DOHH2 (cell line): Measurements from ENCODE around the gene CADPS2.

Source experiments
- H3F3A ChIP-seq: fragments of 200-600 bp; sonication (generic), shearing (Covaris generic); 2 replicates; pipeline ENCODE4 v1.6.0; 2016; ENCODE audit warnings: antibody characterized with exemption, mild to moderate bottlenecking; ENCODE audit not compliant: control insufficient read depth, insufficient read depth
- H3K27ac ChIP-seq: fragments of 200-600 bp; sonication (generic); 2 replicates; pipeline ENCODE4 v1.5.1; 2014; ENCODE audit warnings: low read depth, mild to moderate bottlenecking, low read length, moderate library complexity
- H3K27me3 ChIP-seq: fragments of 200-600 bp; sonication (generic); 2 replicates; pipeline ENCODE4 v1.6.1; 2014; ENCODE audit warnings: mild to moderate bottlenecking, low read length, mixed read lengths; ENCODE audit not compliant: control insufficient read depth
- H3K36me3 ChIP-seq: fragments of 200-600 bp; sonication (generic); 2 replicates; pipeline ENCODE4 v1.6.1; 2014; ENCODE audit warnings: mild to moderate bottlenecking, low read length, moderate library complexity, mixed read lengths; ENCODE audit not compliant: control insufficient read depth
- H3K4me1 ChIP-seq: fragments of 200-600 bp; sonication (generic); 2 replicates; pipeline ENCODE4 v1.6.1; 2014; ENCODE audit warnings: mild to moderate bottlenecking, low read length, mixed read lengths; ENCODE audit not compliant: control insufficient read depth
- H3K4me2 ChIP-seq: fragments of 200-600 bp; sonication (generic); 2 replicates; pipeline ENCODE4 v1.6.0; 2014; ENCODE audit warnings: mild to moderate bottlenecking, low read length, moderate library complexity
- H3K4me3 ChIP-seq: fragments of 200-600 bp; sonication (generic); 2 replicates; pipeline ENCODE4 v1.5.1; 2014; ENCODE audit warnings: mild to moderate bottlenecking, low read length, mixed read lengths
- H3K79me2 ChIP-seq: fragments of 200-600 bp; sonication (generic); 2 replicates; pipeline ENCODE4 v1.6.1; 2014; ENCODE audit warnings: mild to moderate bottlenecking, low read length, mixed read lengths; ENCODE audit not compliant: control insufficient read depth
- H3K9me2 ChIP-seq: fragments of 200-600 bp; sonication (generic); replicated peaks from 2 replicates; pipeline ENCODE4 v1.6.1; 2014; ENCODE audit warnings: mild to moderate bottlenecking, low read length, mixed read lengths; ENCODE audit not compliant: control insufficient read depth
- H3K9me3 ChIP-seq: fragments of 200-600 bp; sonication (generic); 2 replicates; pipeline ENCODE4 v1.6.1; 2014; ENCODE audit warnings: antibody characterized with exemption, low read length, mixed read lengths; ENCODE audit not compliant: control insufficient read depth, insufficient read depth
- H4K20me1 ChIP-seq: fragments of 200-600 bp; sonication (generic); 2 replicates; pipeline ENCODE4 v1.6.0; 2014; ENCODE audit warnings: low read depth, mild to moderate bottlenecking, antibody characterized with exemption, low read length, moderate library complexity; ENCODE audit not compliant: control insufficient read depth, insufficient read depth
- CTCF ChIP-seq: fragments of 200-600 bp; sonication (generic); IDR thresholded peaks from one replicate; pipeline ENCODE4 v1.5.1; 2014; ENCODE audit warnings: antibody characterized with exemption, mild to moderate bottlenecking, low read depth, low read length; ENCODE audit not compliant: poor library complexity, severe bottlenecking
- EZH2phosphoT487 ChIP-seq: fragments of 200-600 bp; sonication (generic); IDR thresholded peaks from 2 replicates; pipeline ENCODE4 v1.6.1; 2017; ENCODE audit warnings: borderline replicate concordance, mild to moderate bottlenecking, antibody characterized with exemption, low read length, moderate library complexity, mixed read lengths

Gene CADPS2

DNA sequence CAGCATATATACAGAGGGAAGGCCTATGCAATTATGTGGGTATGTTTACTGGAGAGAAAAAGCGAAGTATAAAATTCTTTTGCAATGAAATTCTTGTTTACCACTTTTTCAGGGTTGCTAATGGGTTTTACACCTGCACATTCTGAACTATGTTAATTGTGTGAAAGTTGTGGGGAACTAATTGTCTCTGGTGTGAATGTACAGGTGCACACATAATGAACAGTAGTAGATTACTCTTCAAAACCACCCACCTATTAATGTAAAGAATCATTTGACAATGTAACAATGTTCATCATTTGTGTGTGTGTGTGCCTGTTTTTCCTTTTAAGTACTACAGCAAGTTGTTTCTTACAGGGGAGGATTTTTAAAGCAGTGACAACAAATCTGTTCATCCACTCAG, 501.7 kb downstream of the CADPS2 start:
- no peaks in the 10 kb centered on the region for H3K9me3 ChIP-seq
- no peaks in the 10 kb centered on the region for H3K27me3 ChIP-seq
- H3K27ac ChIP-seq = no peak overlapping the region
- no peaks in the 10 kb centered on the region for H3K9me2 ChIP-seq
- H4K20me1 ChIP-seq = no peaks in the 10 kb centered on the region
- H3K79me2 ChIP-seq = no peaks in the 10 kb centered on the region
- H3F3A ChIP-seq = no peaks in the 10 kb centered on the region
- no peaks in the 10 kb centered on the region for H3K36me3 ChIP-seq
- no peak overlapping the region for H3K4me3 ChIP-seq
- TF ChIP-seq CTCF = no peak
- no peak for TF ChIP-seq EZH2phosphoT487
- H3K4me2 ChIP-seq = no peak overlapping the region
- no peaks in the 10 kb centered on the region for H3K4me1 ChIP-seq

DNA sequence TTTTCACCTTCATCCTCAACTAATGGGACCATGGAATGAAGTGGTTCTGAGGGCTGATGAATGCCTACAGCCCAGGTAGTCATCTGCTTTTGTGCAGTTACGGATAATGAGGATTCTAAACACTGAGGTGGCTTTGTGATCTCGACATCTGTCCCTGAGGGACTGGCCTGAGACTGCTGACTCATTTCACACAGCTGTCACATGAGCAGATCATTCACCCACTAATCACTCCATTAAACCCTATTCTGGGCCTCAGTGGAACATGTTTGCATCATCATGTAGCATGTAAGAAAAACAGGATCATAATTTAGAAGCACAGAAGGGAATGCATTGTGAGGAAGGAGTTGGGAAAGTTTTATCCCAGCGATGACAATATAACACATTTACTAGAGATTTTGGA, 502.3 kb downstream of the CADPS2 start:
- no peaks in the 10 kb centered on the region for H3K27me3 ChIP-seq
- no peaks in the 10 kb centered on the region for H3K36me3 ChIP-seq
- no peaks in the 10 kb centered on the region for H4K20me1 ChIP-seq
- no peaks in the 10 kb centered on the region for H3K9me2 ChIP-seq
- H3K4me2 ChIP-seq = no peak overlapping the region
- no peaks in the 10 kb centered on the region for H3F3A ChIP-seq
- no peaks in the 10 kb centered on the region for H3K4me1 ChIP-seq
- no peaks in the 10 kb centered on the region for H3K9me3 ChIP-seq
- H3K79me2 ChIP-seq = no peaks in the 10 kb centered on the region
- no peak overlapping the region for H3K4me3 ChIP-seq
- no peak for TF ChIP-seq EZH2phosphoT487
- no peak for TF ChIP-seq CTCF
- no peak overlapping the region for H3K27ac ChIP-seq

- Histone ChIP-seq H3K79me2 (no peaks in the 10 kb centered on the region), H3F3A (no peaks in the 10 kb centered on the region), H4K20me1 (no peaks in the 10 kb centered on the region), H3K4me2 (no peak overlapping the region), H3K27me3 (no peaks in the 10 kb centered on the region), H3K27ac (no peak overlapping the region), H3K9me2 (no peaks in the 10 kb centered on the region), H3K4me3 (no peak overlapping the region), H3K4me1 (no peaks in the 10 kb centered on the region), H3K36me3 (no peaks in the 10 kb centered on the region), H3K9me3 (no peaks in the 10 kb centered on the region)
- no peak for TF ChIP-seq EZH2phosphoT487
- no peak for TF ChIP-seq CTCF
Observed at GRCh38 chr7:122380992-122381391, 505.3 kb downstream of the CADPS2 start.

GRCh38 chr7:122379491-122379890, 506.8 kb downstream of the CADPS2 start:
- Histone ChIP-seq H3K9me2 (no peaks in the 10 kb centered on the region), H3F3A (no peaks in the 10 kb centered on the region), H3K4me2 (no peak overlapping the region), H3K36me3 (no peaks in the 10 kb centered on the region), H3K4me3 (no peak overlapping the region), H3K4me1 (no peaks in the 10 kb centered on the region), H3K79me2 (no peaks in the 10 kb centered on the region), H3K27me3 (no peaks in the 10 kb centered on the region), H3K9me3 (no peaks in the 10 kb centered on the region), H4K20me1 (no peaks in the 10 kb centered on the region), H3K27ac (no peak overlapping the region)
- TF ChIP-seq CTCF = no peak
- no peak for TF ChIP-seq EZH2phosphoT487
